ENCODE data around the gene NKX6-2. TPM values are rescaled to one million over a fixed set of nuclear protein-coding genes. Genes with fewer than 3 reads are reported as not detected.

NKX6-2 gene
- total RNA-seq, 2 donors from 2014 or later = 5.0 TPM; not detected in 1

GRCh38 chr10:132780356-132780755, 5.6 kb downstream of the NKX6-2 start:
- intact Hi-C loops (cut with DNase I) = loop anchor here (10.0 kb wide), 1 partner anchor 126 kb away; no protein-coding TSS in a partner anchor
- Histone ChIP-seq H3K4me1 (replicated peaks) (no peaks in the 10 kb centered on the region), H3K4me3 (no peak overlapping the region), H3K27ac (no peak overlapping the region), H3K9me3 (no peaks in the 10 kb centered on the region), H3K36me3 (no peaks in the 10 kb centered on the region), H3K27me3 (replicated peaks; ENCODE audit: insufficient read depth) (peaks cover 9% of the 10 kb centered on the region)
- WGBS = 92% methylated on average over 11 of the region's 12 CpGs
- TF ChIP-seq POLR2AphosphoS5 (IDR thresholded peaks at IDR 0.05) (no peak), POLR2A (IDR thresholded peaks at IDR 0.05) (no peak), CTCF (IDR thresholded peaks at IDR 0.05) (no peak)
- no peak for DNase-seq (ENCODE audit: low spot score)

DNA sequence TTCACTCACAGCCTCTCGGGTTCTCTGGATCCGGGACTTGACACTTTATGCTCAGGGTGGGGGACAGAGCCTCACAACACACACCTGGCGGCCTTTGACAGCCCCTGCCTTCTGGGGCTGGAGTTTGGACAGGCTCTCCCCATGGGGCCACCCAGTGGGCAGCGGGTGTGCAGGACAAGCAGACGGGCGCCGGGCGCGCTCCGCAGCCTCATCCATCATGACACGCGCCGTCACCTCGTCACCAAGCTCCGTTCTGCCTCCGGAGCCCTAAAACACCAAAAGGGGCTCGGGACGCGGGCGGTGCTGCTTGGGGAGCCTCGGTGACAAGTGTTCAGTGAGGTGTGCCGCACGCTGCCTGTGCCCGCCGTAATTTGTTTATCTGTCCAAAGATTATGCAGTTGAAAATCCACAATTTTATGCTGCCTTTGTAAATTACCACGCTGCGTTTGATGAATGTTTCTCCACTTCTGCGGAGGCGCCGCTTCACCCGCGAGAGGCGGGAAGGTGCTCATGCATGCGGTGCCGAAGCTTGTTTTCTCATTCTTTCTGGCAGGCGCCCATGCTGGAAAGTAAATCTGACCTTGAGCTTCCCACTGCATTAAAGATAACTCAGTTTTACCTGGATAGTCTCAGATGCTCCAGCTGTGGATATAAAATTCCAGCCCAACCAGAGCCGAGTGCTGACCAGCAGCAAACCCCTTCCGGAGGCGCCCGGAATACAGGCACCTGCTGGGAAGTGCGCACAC, 6.2 kb downstream of the NKX6-2 start:
- H3K36me3 ChIP-seq = no peaks in the 10 kb centered on the region
- DNase-seq (ENCODE audit: low spot score) = no peak
- intact Hi-C loops (cut with DNase I) = loop anchor here (10.0 kb wide), 1 partner anchor 125 kb away; no protein-coding TSS in a partner anchor

GRCh38 chr10:132777441-132777840, 8.5 kb downstream of the NKX6-2 start:
- intact Hi-C loops (cut with DNase I) = no loop called here
- no peaks in the 10 kb centered on the region for H3K36me3 ChIP-seq
- WGBS = 95% methylated on average over 13 of the region's 14 CpGs

More for the DNA sequence above, 6.2 kb downstream of the NKX6-2 start:
- 94% methylated on average over 41 of the region's 41 CpGs for WGBS
- H3K27me3 ChIP-seq (replicated peaks; ENCODE audit: insufficient read depth) = peaks cover 2% of the 10 kb centered on the region
- no peaks in the 10 kb centered on the region for H3K9me3 ChIP-seq
- no peak for TF ChIP-seq POLR2AphosphoS5 (IDR thresholded peaks at IDR 0.05)
- no peak for TF ChIP-seq POLR2A (IDR thresholded peaks at IDR 0.05)
- no peak for TF ChIP-seq CTCF (IDR thresholded peaks at IDR 0.05)
- H3K4me3 ChIP-seq = no peak overlapping the region
- no peaks in the 10 kb centered on the region for H3K4me1 ChIP-seq (replicated peaks)
- no peak overlapping the region for H3K27ac ChIP-seq

DNA sequence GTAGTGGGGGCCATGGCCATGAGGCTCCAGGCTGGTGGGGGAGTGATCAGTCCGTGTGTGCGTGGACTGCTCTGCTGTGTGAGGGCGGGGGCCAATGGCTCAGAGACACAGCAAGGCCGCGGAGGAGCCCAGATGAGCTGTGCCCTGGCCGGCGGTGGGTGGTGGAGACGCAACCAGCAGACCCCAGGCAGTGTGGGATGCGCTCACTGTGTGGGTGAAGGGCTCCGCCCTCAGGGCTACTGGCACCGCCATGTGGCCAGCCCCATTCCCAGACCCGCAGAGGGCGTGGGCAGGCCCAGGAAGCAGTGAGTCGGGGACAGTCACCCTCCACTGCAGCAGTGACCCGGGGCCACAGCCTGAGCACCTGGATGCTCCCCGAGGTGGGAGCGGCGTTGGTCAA, 9.1 kb downstream of the NKX6-2 start:
- H3K4me1 ChIP-seq (replicated peaks) = no peaks in the 10 kb centered on the region
- H3K4me3 ChIP-seq = no peak overlapping the region
- no peak for DNase-seq (ENCODE audit: low spot score)
- no peak overlapping the region for H3K27ac ChIP-seq
- no peaks in the 10 kb centered on the region for H3K36me3 ChIP-seq
- WGBS = 92% methylated on average over 16 of the region's 18 CpGs
- H3K27me3 ChIP-seq (replicated peaks; ENCODE audit: insufficient read depth) = no peaks in the 10 kb centered on the region
- TF ChIP-seq POLR2A (IDR thresholded peaks at IDR 0.05) (no peak), POLR2AphosphoS5 (IDR thresholded peaks at IDR 0.05) (no peak), CTCF (IDR thresholded peaks at IDR 0.05) (no peak)
- H3K9me3 ChIP-seq = no peaks in the 10 kb centered on the region
- intact Hi-C loops (cut with DNase I) = no loop called here

More at GRCh38 chr10:132777441-132777840, 8.5 kb downstream of the NKX6-2 start:
- DNase-seq (ENCODE audit: low spot score) = no peak
- no peaks in the 10 kb centered on the region for H3K9me3 ChIP-seq
- no peaks in the 10 kb centered on the region for H3K4me1 ChIP-seq (replicated peaks)
- no peaks in the 10 kb centered on the region for H3K27me3 ChIP-seq (replicated peaks; ENCODE audit: insufficient read depth)
- no peak overlapping the region for H3K4me3 ChIP-seq
- TF ChIP-seq POLR2A (IDR thresholded peaks at IDR 0.05) (no peak), POLR2AphosphoS5 (IDR thresholded peaks at IDR 0.05) (no peak), CTCF (IDR thresholded peaks at IDR 0.05) (no peak)
- H3K27ac ChIP-seq = no peak overlapping the region

- 92% methylated on average over 18 of the region's 18 CpGs for WGBS
- TF ChIP-seq POLR2A (IDR thresholded peaks at IDR 0.05) (no peak), POLR2AphosphoS5 (IDR thresholded peaks at IDR 0.05) (no peak), CTCF (IDR thresholded peaks at IDR 0.05) (no peak)
Observed at GRCh38 chr10:132776186-132776585, 9.8 kb downstream of the NKX6-2 start.

More at GRCh38 chr10:132776186-132776585, 9.8 kb downstream of the NKX6-2 start:
- H3K27ac ChIP-seq = no peak overlapping the region
- H3K4me1 ChIP-seq (replicated peaks) = no peaks in the 10 kb centered on the region
- no peaks in the 10 kb centered on the region for H3K27me3 ChIP-seq (replicated peaks; ENCODE audit: insufficient read depth)
- intact Hi-C loops (cut with DNase I) = no loop called here
- no peaks in the 10 kb centered on the region for H3K9me3 ChIP-seq
- H3K4me3 ChIP-seq = no peak overlapping the region
- DNase-seq (ENCODE audit: low spot score) = no peak
- H3K36me3 ChIP-seq = no peaks in the 10 kb centered on the region
